Activated CD8-positive, alpha-beta T cell treated with anti-CD3 and anti-CD28 coated beads, Interleukin-2, amount 10 ng/mL, durations not matched to agents 7 days and 5 days (primary cell): Measurements from ENCODE around the gene ASTN1. TPM values are rescaled to one million over a fixed set of nuclear protein-coding genes. Genes with fewer than 3 reads are reported as not detected.

Experiments
- ATAC-seq: fragments of 150-1000 bp; cut with Tn5 transposase; one replicate; pipeline ENCODE4 v1.10.0; 2021; ENCODE audit warnings: moderate library complexity
- CTCF ChIA-PET: fragments of 350-600 bp; sonication (Branson Sonifier 250); formaldehyde crosslinking; loops from one replicate; lab custom pipeline; 2021; ENCODE audit warnings: antibody characterized with exemption; lab: Charles Lee
- POLR2A ChIA-PET: fragments of 350-600 bp; sonication (Branson Sonifier 250); formaldehyde crosslinking; loops from one replicate; lab custom pipeline; 2021; ENCODE audit warnings: antibody characterized with exemption; lab: Charles Lee
- DNase-seq: peaks from one replicate; pipeline ENCODE4 v3.0.0-alpha.2; 2020
- H3K27ac Mint-ChIP-seq: one replicate; pipeline ENCODE4 v1.8.0; 2021; ENCODE audit warnings: mild to moderate bottlenecking, mixed read lengths
- H3K27me3 Mint-ChIP-seq: one replicate; pipeline ENCODE4 v1.8.0; 2021; ENCODE audit warnings: low read depth, mixed read lengths
- H3K36me3 Mint-ChIP-seq: one replicate; pipeline ENCODE4 v1.8.0; 2021; ENCODE audit warnings: low read depth, mixed read lengths
- H3K4me1 Mint-ChIP-seq: one replicate; pipeline ENCODE4 v1.8.0; 2021; ENCODE audit warnings: low read depth, mixed read lengths
- H3K4me3 Mint-ChIP-seq: one replicate; pipeline ENCODE4 v1.8.0; 2021; ENCODE audit warnings: mild to moderate bottlenecking, mixed read lengths
- H3K9me3 Mint-ChIP-seq: one replicate; pipeline ENCODE4 v1.8.0; 2022; ENCODE audit warnings: mixed read lengths; ENCODE audit not compliant: insufficient read depth
- total RNA-seq, 2 experiments: library from RNA; stranded (reverse); gene quantifications; one replicate each; pipeline ENCODE4 v1.2.3, GENCODE V29; 2021

Gene ASTN1
- total RNA-seq, 2 experiments from 2014 or later: not detected

- Mint-ChIP-seq H3K36me3 (no peaks in the 10 kb centered on the region), H3K27me3 (no peaks in the 10 kb centered on the region), H3K9me3 (no peaks in the 10 kb centered on the region), H3K4me1 (no peaks in the 10 kb centered on the region), H3K4me3 (no peak overlapping the region), H3K27ac (no peak overlapping the region)
- POLR2A ChIA-PET: no interaction called here
- no peak for ATAC-seq
- no peak for DNase-seq
- CTCF ChIA-PET: no interaction called here
Measured at GRCh38 chr1:176869577-176869976, 294.9 kb downstream of the ASTN1 start.

- POLR2A ChIA-PET: no interaction called here
Measured at GRCh38 chr1:176866011-176866714, 298.3 kb downstream of the ASTN1 start.

GRCh38 chr1:176864211-176864610, 300.3 kb downstream of the ASTN1 start:
- Mint-ChIP-seq H3K27ac (no peak overlapping the region), H3K27me3 (no peaks in the 10 kb centered on the region), H3K9me3 (no peaks in the 10 kb centered on the region), H3K4me1 (no peaks in the 10 kb centered on the region), H3K4me3 (no peak overlapping the region), H3K36me3 (no peaks in the 10 kb centered on the region)
- no peak for ATAC-seq
- DNase-seq: no peak
- ChIA-PET CTCF (no interaction called here), POLR2A (no interaction called here)

More at GRCh38 chr1:176866011-176866714, 298.3 kb downstream of the ASTN1 start:
- H3K27me3 Mint-ChIP-seq: no peaks in the 10 kb centered on the region
- no peak overlapping the region for H3K4me3 Mint-ChIP-seq
- H3K4me1 Mint-ChIP-seq: no peaks in the 10 kb centered on the region
- ATAC-seq (no peak), DNase-seq (no peak)
- H3K9me3 Mint-ChIP-seq: no peaks in the 10 kb centered on the region
- CTCF ChIA-PET: no interaction called here
- no peak overlapping the region for H3K27ac Mint-ChIP-seq
- H3K36me3 Mint-ChIP-seq: no peaks in the 10 kb centered on the region

- CTCF ChIA-PET: no interaction called here
Measured at GRCh38 chr1:176863613-176864012, 300.9 kb downstream of the ASTN1 start.

GRCh38 chr1:176858433-176858916, 306.0 kb downstream of the ASTN1 start:
- no peak for ATAC-seq

More at GRCh38 chr1:176863613-176864012, 300.9 kb downstream of the ASTN1 start:
- H3K9me3 Mint-ChIP-seq: no peaks in the 10 kb centered on the region
- DNase-seq (no peak), ATAC-seq (no peak)
- H3K27ac Mint-ChIP-seq: no peak overlapping the region
- no peaks in the 10 kb centered on the region for H3K4me1 Mint-ChIP-seq
- H3K27me3 Mint-ChIP-seq: no peaks in the 10 kb centered on the region
- H3K36me3 Mint-ChIP-seq: no peaks in the 10 kb centered on the region
- POLR2A ChIA-PET: no interaction called here
- H3K4me3 Mint-ChIP-seq: no peak overlapping the region

GRCh38 chr1:176857632-176858031, 306.9 kb downstream of the ASTN1 start:
- H3K4me1 Mint-ChIP-seq: no peaks in the 10 kb centered on the region
- ATAC-seq (no peak), DNase-seq (no peak)
- CTCF ChIA-PET: no interaction called here
- H3K27ac Mint-ChIP-seq: no peak overlapping the region
- POLR2A ChIA-PET: no interaction called here
- no peak overlapping the region for H3K4me3 Mint-ChIP-seq
- H3K36me3 Mint-ChIP-seq: no peaks in the 10 kb centered on the region
- no peaks in the 10 kb centered on the region for H3K27me3 Mint-ChIP-seq
- no peaks in the 10 kb centered on the region for H3K9me3 Mint-ChIP-seq

More at GRCh38 chr1:176858433-176858916, 306.0 kb downstream of the ASTN1 start:
- POLR2A ChIA-PET: no interaction called here
- CTCF ChIA-PET: no interaction called here
- Mint-ChIP-seq H3K4me1 (no peaks in the 10 kb centered on the region), H3K9me3 (no peaks in the 10 kb centered on the region), H3K27ac (no peak overlapping the region), H3K36me3 (no peaks in the 10 kb centered on the region), H3K4me3 (no peak overlapping the region), H3K27me3 (no peaks in the 10 kb centered on the region)
- no peak for DNase-seq

GRCh38 chr1:176854758-176855745, 309.5 kb downstream of the ASTN1 start:
- ATAC-seq: no peak

GRCh38 chr1:176854121-176854520, 310.4 kb downstream of the ASTN1 start:
- Mint-ChIP-seq H3K27ac (no peak overlapping the region), H3K4me1 (no peaks in the 10 kb centered on the region), H3K27me3 (no peaks in the 10 kb centered on the region), H3K9me3 (no peaks in the 10 kb centered on the region), H3K36me3 (no peaks in the 10 kb centered on the region), H3K4me3 (no peak overlapping the region)
- DNase-seq (no peak), ATAC-seq (no peak)
- ChIA-PET POLR2A (no interaction called here), CTCF (no interaction called here)

More at GRCh38 chr1:176854758-176855745, 309.5 kb downstream of the ASTN1 start:
- ChIA-PET POLR2A (no interaction called here), CTCF (no interaction called here)
- no peaks in the 10 kb centered on the region for H3K4me1 Mint-ChIP-seq
- H3K36me3 Mint-ChIP-seq: no peaks in the 10 kb centered on the region
- DNase-seq: no peak
- no peak overlapping the region for H3K4me3 Mint-ChIP-seq
- H3K9me3 Mint-ChIP-seq: no peaks in the 10 kb centered on the region
- no peaks in the 10 kb centered on the region for H3K27me3 Mint-ChIP-seq
- no peak overlapping the region for H3K27ac Mint-ChIP-seq

GRCh38 chr1:176853503-176853902, 311.0 kb downstream of the ASTN1 start:
- Mint-ChIP-seq H3K36me3 (no peaks in the 10 kb centered on the region), H3K4me1 (no peaks in the 10 kb centered on the region), H3K27me3 (no peaks in the 10 kb centered on the region), H3K9me3 (no peaks in the 10 kb centered on the region), H3K4me3 (no peak overlapping the region), H3K27ac (no peak overlapping the region)
- no peak for DNase-seq
- ChIA-PET POLR2A (no interaction called here), CTCF (no interaction called here)
- ATAC-seq: no peak

GRCh38 chr1:176852124-176852523, 312.4 kb downstream of the ASTN1 start:
- no peaks in the 10 kb centered on the region for H3K4me1 Mint-ChIP-seq
- POLR2A ChIA-PET: no interaction called here
- CTCF ChIA-PET: no interaction called here
- DNase-seq (no peak), ATAC-seq (no peak)
- no peaks in the 10 kb centered on the region for H3K36me3 Mint-ChIP-seq
- no peak overlapping the region for H3K27ac Mint-ChIP-seq
- H3K4me3 Mint-ChIP-seq: no peak overlapping the region
- H3K9me3 Mint-ChIP-seq: no peaks in the 10 kb centered on the region
- H3K27me3 Mint-ChIP-seq: no peaks in the 10 kb centered on the region

GRCh38 chr1:176850871-176851270, 313.6 kb downstream of the ASTN1 start:
- no peak overlapping the region for H3K27ac Mint-ChIP-seq
- DNase-seq (no peak), ATAC-seq (no peak)
- ChIA-PET CTCF (no interaction called here), POLR2A (no interaction called here)
- no peak overlapping the region for H3K4me3 Mint-ChIP-seq
- no peaks in the 10 kb centered on the region for H3K27me3 Mint-ChIP-seq
- H3K9me3 Mint-ChIP-seq: no peaks in the 10 kb centered on the region
- no peaks in the 10 kb centered on the region for H3K4me1 Mint-ChIP-seq
- no peaks in the 10 kb centered on the region for H3K36me3 Mint-ChIP-seq

GRCh38 chr1:176849281-176849680, 315.2 kb downstream of the ASTN1 start:
- Mint-ChIP-seq H3K4me1 (no peaks in the 10 kb centered on the region), H3K27me3 (no peaks in the 10 kb centered on the region), H3K27ac (no peak overlapping the region), H3K4me3 (no peak overlapping the region), H3K36me3 (no peaks in the 10 kb centered on the region), H3K9me3 (no peaks in the 10 kb centered on the region)
- CTCF ChIA-PET: no interaction called here
- POLR2A ChIA-PET: no interaction called here
- DNase-seq (no peak), ATAC-seq (no peak)
